ENCODE measurements around the gene RETREG3. TPM values are rescaled to one million over a fixed set of nuclear protein-coding genes. Genes with fewer than 3 reads are reported as not detected.

The RETREG3 gene
- total and polyA plus RNA-seq, 2 of the 13 experiments (the other 11 are each of a cell fraction or from before 2014, with no cell fraction given) = 47.0 to 55.8 TPM

- TF ChIP-seq FIP1L1 (IDR thresholded peaks at IDR 0.05; ENCODE audit: borderline replicate concordance, insufficient read depth, low read depth, low read length) = peak; percentile 50; the same call in 1 of the 2 replicates
- 0 out of 2 replicates have a peak, but pooled peaks have one; percentile 64 for TF ChIP-seq ZNF563 (CRISPR knock-in tag; IDR thresholded peaks at IDR 0.05)
- TF ChIP-seq SMAD1 (CRISPR knock-in tag; IDR thresholded peaks at IDR 0.05; ENCODE audit: borderline replicate concordance, low read depth) = 0 out of 2 replicates have a peak, but pooled peaks have one; percentile 30
- peak; percentile 58; the same call in 1 of the 2 replicates for TF ChIP-seq HNF4A (CRISPR knock-in tag; IDR thresholded peaks at IDR 0.05)
- TF ChIP-seq TBX3 (IDR thresholded peaks at IDR 0.05; ENCODE audit: borderline replicate concordance) = no peak
- TF ChIP-seq MAFK (conservative IDR thresholded peaks at IDR 0.05 in 1 of 2, IDR thresholded peaks at IDR 0.05 in 1 of 2; ENCODE audit: low read length in 2 of 2) = 0 out of 4 replicates have a peak, but pooled peaks of 1 of the 2 experiments have one; percentile 4
- peak; percentile 89 for TF ChIP-seq ZNF687 (CRISPR knock-in tag; IDR thresholded peaks at IDR 0.05)
- TF ChIP-seq, protein P1, sequence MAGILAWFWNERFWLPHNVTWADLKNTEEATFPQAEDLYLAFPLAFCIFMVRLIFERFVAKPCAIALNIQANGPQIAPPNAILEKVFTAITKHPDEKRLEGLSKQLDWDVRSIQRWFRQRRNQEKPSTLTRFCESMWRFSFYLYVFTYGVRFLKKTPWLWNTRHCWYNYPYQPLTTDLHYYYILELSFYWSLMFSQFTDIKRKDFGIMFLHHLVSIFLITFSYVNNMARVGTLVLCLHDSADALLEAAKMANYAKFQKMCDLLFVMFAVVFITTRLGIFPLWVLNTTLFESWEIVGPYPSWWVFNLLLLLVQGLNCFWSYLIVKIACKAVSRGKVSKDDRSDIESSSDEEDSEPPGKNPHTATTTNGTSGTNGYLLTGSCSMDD (CRISPR knock-in tag; IDR thresholded peaks at IDR 0.05) = no peak
- TF ChIP-seq KDM4B (CRISPR knock-in tag; IDR thresholded peaks at IDR 0.05) = peak; percentile 73; the same call in 1 of the 2 replicates
- TF ChIP-seq ZSCAN20 (CRISPR knock-in tag; IDR thresholded peaks at IDR 0.05; ENCODE audit: borderline replicate concordance) = no peak; the same call in 1 of the 2 replicates
- TF ChIP-seq ARNTL (CRISPR knock-in tag; IDR thresholded peaks at IDR 0.05) = no peak
- peak; percentile 83; the same call in 1 of the 2 replicates for TF ChIP-seq MED13 (CRISPR knock-in tag; IDR thresholded peaks at IDR 0.05)
- TF ChIP-seq ZNF891 (CRISPR knock-in tag; IDR thresholded peaks at IDR 0.05) = peak; percentile 80
- TF ChIP-seq, protein P2, sequence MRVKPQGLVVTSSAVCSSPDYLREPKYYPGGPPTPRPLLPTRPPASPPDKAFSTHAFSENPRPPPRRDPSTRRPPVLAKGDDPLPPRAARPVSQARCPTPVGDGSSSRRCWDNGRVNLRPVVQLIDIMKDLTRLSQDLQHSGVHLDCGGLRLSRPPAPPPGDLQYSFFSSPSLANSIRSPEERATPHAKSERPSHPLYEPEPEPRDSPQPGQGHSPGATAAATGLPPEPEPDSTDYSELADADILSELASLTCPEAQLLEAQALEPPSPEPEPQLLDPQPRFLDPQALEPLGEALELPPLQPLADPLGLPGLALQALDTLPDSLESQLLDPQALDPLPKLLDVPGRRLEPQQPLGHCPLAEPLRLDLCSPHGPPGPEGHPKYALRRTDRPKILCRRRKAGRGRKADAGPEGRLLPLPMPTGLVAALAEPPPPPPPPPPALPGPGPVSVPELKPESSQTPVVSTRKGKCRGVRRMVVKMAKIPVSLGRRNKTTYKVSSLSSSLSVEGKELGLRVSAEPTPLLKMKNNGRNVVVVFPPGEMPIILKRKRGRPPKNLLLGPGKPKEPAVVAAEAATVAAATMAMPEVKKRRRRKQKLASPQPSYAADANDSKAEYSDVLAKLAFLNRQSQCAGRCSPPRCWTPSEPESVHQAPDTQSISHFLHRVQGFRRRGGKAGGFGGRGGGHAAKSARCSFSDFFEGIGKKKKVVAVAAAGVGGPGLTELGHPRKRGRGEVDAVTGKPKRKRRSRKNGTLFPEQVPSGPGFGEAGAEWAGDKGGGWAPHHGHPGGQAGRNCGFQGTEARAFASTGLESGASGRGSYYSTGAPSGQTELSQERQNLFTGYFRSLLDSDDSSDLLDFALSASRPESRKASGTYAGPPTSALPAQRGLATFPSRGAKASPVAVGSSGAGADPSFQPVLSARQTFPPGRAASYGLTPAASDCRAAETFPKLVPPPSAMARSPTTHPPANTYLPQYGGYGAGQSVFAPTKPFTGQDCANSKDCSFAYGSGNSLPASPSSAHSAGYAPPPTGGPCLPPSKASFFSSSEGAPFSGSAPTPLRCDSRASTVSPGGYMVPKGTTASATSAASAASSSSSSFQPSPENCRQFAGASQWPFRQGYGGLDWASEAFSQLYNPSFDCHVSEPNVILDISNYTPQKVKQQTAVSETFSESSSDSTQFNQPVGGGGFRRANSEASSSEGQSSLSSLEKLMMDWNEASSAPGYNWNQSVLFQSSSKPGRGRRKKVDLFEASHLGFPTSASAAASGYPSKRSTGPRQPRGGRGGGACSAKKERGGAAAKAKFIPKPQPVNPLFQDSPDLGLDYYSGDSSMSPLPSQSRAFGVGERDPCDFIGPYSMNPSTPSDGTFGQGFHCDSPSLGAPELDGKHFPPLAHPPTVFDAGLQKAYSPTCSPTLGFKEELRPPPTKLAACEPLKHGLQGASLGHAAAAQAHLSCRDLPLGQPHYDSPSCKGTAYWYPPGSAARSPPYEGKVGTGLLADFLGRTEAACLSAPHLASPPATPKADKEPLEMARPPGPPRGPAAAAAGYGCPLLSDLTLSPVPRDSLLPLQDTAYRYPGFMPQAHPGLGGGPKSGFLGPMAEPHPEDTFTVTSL (CRISPR knock-in tag; IDR thresholded peaks at IDR 0.05; ENCODE audit: borderline replicate concordance) = peak; percentile 11; the same call in 1 of the 2 replicates
- TF ChIP-seq ESRRA (CRISPR knock-in tag; IDR thresholded peaks at IDR 0.05; ENCODE audit: low read depth) = no peak; the same call in 1 of the 2 replicates
- TF ChIP-seq SMAD3 (CRISPR knock-in tag; IDR thresholded peaks at IDR 0.05) = peak; percentile 96
- no peak for TF ChIP-seq SYNCRIP (IDR thresholded peaks at IDR 0.05; ENCODE audit: insufficient read depth, low read depth, low read length)
- peak; percentile 91 for TF ChIP-seq ELF4 (CRISPR knock-in tag; IDR thresholded peaks at IDR 0.05; ENCODE audit: borderline replicate concordance)
- no peak for TF ChIP-seq MAFG (CRISPR knock-in tag; IDR thresholded peaks at IDR 0.05)
Observed at GRCh38 chr17:42561897-42562387, 47.2 kb downstream of the RETREG3 start, which contains the start of gene COASY (continued).

All from HepG2 (cell line).